LNCAP (cell line): ENCODE data around the gene KIAA1614.

Source experiments
- TF ChIP-seq, protein P1 (sequence below): fragments of 450-650 bp; IDR thresholded peaks from 2 replicates; pipeline ENCODE4 v1.5.1; 2017; ENCODE audit warnings: mild to moderate bottlenecking

The KIAA1614 gene

DNA sequence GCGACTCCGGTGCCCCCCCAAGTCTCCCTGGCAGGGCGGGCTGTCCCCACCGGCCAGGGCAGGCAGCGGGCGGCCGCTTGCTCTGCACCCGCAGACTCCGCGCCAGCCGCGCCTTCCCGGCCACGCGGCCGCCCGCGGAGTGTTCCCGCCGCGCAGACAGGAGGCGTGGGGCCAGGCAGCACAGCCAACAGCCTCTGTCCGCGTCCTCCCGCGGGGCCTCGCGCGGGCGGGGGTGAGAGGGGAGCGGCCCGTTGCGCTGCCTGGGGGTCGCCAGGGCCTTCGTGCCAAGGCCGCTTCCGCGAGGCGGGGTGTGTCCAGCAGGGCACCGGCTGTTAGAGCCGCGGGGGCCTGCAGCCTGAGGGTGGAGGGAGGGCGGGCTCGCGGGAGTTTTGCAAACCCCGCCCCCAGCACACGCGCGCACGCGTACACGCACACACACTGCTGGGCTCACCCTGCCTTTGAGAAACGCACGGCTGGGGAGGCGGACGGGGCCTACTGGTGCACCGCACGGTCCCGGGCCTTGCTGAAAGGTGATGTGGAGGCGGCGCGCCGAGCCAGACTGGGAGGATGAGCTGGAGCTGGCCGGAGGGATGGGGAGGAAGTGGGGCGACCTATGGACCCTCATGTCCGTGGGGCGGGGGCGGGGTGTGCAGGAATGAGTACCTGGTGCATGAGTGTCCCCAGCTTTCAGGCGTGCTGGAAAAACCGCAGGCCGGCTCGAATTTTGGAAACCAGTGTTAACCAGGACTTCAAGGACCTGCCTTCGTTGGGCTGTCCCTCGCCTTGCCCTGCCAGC, 41.5 kb downstream of the KIAA1614 start:
- TF ChIP-seq, protein P1, sequence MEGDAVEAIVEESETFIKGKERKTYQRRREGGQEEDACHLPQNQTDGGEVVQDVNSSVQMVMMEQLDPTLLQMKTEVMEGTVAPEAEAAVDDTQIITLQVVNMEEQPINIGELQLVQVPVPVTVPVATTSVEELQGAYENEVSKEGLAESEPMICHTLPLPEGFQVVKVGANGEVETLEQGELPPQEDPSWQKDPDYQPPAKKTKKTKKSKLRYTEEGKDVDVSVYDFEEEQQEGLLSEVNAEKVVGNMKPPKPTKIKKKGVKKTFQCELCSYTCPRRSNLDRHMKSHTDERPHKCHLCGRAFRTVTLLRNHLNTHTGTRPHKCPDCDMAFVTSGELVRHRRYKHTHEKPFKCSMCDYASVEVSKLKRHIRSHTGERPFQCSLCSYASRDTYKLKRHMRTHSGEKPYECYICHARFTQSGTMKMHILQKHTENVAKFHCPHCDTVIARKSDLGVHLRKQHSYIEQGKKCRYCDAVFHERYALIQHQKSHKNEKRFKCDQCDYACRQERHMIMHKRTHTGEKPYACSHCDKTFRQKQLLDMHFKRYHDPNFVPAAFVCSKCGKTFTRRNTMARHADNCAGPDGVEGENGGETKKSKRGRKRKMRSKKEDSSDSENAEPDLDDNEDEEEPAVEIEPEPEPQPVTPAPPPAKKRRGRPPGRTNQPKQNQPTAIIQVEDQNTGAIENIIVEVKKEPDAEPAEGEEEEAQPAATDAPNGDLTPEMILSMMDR: no peak

DNA sequence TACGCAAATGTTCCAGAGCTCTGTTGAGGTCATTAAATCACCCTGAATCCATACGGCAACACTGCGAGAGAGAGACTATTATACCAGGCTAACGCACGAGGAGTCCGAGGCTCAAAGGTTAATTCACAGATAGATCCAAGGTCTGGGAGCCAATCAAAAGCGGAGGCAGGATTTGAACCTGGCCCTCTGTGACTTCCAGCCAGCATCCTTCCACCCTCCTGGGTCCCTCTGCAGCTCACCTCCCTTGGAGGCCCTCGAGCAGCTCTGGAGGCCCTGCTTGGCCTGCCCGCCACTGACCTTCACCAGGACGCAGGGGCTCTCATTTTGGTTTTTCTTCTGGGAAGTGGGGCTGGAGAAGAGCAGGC, 42.1 kb downstream of the KIAA1614 start:
- TF ChIP-seq, protein P1: no peak

GRCh38 chr1:180956028-180956640, 43.4 kb downstream of the KIAA1614 start:
- TF ChIP-seq, protein P1: no peak

DNA sequence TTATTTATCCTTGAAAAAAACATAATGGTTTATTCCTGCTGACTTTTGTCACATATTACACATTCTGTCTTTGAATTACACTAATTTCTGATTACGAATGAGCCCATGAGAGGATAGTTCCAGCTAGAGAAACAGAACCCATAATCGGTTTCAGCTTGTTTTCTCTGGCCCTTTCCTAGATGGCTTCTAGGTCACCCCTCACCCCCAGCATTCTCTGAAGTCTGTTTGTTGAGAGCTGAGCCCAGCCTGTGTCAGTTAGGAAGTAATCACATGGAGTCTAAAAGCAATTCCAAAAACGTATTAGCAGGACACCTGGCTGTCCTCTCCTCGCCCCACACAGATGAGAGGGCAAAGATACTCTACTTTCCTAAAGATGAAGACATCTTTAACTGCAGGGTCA, 48.9 kb downstream of the KIAA1614 start:
- TF ChIP-seq, protein P1: no peak

- TF ChIP-seq, protein P1: no peak
Measured at GRCh38 chr1:180962178-180962577, 49.5 kb downstream of the KIAA1614 start.

DNA sequence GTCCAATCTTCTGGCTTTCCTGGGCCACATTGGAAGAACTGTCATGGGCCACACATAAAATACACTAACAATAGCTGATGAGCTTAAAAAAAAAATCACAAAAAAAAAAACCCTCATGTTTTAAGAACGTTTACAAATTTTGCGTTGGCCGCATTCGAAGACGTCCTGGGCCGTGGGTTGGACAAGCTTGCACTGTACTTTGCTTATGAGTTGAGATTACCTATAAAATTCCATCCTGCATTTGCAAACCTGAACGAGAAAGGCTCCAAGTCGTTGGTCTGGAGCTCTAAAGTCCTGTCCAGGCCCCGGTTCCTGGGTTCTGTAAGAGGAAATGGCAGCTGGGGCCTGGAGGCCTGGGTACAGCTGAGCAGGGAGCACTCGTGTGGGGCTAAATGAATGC, 51.4 kb downstream of the KIAA1614 start:
- TF ChIP-seq, protein P1: no peak

DNA sequence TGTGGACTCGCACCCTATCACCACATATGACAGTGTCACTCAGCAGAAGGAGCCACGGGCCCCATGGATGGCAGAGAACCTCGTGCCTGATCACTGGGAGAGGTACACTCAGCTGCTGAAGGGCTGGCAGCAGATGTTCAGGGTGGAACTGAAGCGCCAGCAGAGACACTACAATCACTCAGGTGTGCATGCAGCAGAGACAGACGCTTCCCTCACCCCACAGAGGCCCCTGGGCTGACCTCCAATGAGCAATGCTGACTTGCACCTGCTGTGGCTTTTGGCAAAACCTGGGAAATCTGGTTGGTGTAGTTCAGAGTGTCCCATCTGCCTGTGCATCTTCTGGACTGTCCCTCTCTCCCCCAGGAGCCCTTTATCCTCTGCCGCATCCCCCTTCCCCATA, 51.9 kb downstream of the KIAA1614 start:
- TF ChIP-seq, protein P1: no peak
